Colonic mucosa (tissue), 4 donors: ENCODE data around the gene FARS2. TPM values are rescaled to one million over a fixed set of nuclear protein-coding genes. Genes with fewer than 3 reads are reported as not detected.

Experiments used
- DNase-seq: peaks from one replicate; pipeline ENCODE4 v3.0.0-alpha.2; 2020
- H3K27ac ChIP-seq: fragments of 200-600 bp; one replicate; pipeline ENCODE4 v1.8.0; 2021
- H3K27me3 ChIP-seq: fragments of 200-600 bp; one replicate; pipeline ENCODE4 v1.8.0; 2021
- H3K36me3 ChIP-seq: fragments of 200-600 bp; one replicate; pipeline ENCODE4 v1.8.0; 2021
- H3K4me1 ChIP-seq: fragments of 200-600 bp; one replicate; pipeline ENCODE4 v1.8.0; 2021; ENCODE audit warnings: mild to moderate bottlenecking
- H3K4me3 ChIP-seq: fragments of 200-600 bp; one replicate; pipeline ENCODE4 v1.8.0; 2021
- H3K9ac ChIP-seq, 2 donors: one replicate each; pipeline ENCODE4 v1.7.0; 2013; ENCODE audit warnings: control low read depth in 2 of 2, low read depth in 2 of 2, low read length in 2 of 2
- H3K9me3 ChIP-seq: fragments of 200-600 bp; one replicate; pipeline ENCODE4 v1.8.0; 2021
- intact Hi-C: fragments of 100-400 bp; cut with DNase I; formaldehyde crosslinking; loops from one replicate; pipeline ENCODE4 v1.14.1; 2022
- total RNA-seq, 2 donors: library from RNA; stranded (reverse); fragmentation: NEBNext Ultra II Directional in 1 of 2; extraction: Animal tissue kit (Norgen Biotek cat#: 25700) in 1 of 2; gene quantifications; one replicate each; pipeline ENCODE4 v1.2.1, GENCODE V29; 2021
- TF ChIP-seq, protein P1 (sequence below): fragments of 200-600 bp; IDR thresholded peaks from one replicate; pipeline ENCODE4 v1.8.0; 2022; ENCODE audit warnings: antibody characterized with exemption, mild to moderate bottlenecking
- donor health status: healthy.
- donor health status: DM: no; HTN: no; CAD: no.
- donor health status: DM: no; HTN: no; CAD: no.

Gene FARS2
- total RNA-seq, 2 donors from 2014 or later = 14.7 to 23.0 TPM

DNA sequence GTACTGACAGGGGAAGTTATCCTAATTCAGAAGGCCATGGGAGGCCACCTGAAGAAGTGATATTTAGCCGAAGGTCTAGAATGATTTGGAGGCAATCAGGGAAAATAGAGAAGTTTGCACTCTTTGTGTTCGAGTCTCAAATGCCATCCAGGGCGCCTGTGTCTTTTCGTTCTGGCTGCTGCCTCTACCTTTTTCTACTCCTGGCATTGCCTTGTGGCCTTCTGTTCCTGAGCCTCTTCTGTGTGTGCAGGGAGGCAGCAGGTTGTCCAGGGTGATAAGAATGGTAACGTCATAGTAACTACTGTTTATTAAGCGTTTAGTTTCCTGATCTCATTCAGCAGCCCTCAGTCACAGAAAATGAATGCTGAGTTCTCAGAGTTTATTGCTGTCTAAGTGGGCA, 252.1 kb downstream of the FARS2 start:
- no peaks in the 10 kb centered on the region for H3K9me3 ChIP-seq
- no peaks in the 10 kb centered on the region for H3K36me3 ChIP-seq
- H3K4me1 ChIP-seq = no peaks in the 10 kb centered on the region
- TF ChIP-seq, protein P1, sequence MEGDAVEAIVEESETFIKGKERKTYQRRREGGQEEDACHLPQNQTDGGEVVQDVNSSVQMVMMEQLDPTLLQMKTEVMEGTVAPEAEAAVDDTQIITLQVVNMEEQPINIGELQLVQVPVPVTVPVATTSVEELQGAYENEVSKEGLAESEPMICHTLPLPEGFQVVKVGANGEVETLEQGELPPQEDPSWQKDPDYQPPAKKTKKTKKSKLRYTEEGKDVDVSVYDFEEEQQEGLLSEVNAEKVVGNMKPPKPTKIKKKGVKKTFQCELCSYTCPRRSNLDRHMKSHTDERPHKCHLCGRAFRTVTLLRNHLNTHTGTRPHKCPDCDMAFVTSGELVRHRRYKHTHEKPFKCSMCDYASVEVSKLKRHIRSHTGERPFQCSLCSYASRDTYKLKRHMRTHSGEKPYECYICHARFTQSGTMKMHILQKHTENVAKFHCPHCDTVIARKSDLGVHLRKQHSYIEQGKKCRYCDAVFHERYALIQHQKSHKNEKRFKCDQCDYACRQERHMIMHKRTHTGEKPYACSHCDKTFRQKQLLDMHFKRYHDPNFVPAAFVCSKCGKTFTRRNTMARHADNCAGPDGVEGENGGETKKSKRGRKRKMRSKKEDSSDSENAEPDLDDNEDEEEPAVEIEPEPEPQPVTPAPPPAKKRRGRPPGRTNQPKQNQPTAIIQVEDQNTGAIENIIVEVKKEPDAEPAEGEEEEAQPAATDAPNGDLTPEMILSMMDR = no peak
- intact Hi-C loops = no loop called here
- H3K27ac ChIP-seq = no peak overlapping the region
- H3K4me3 ChIP-seq = no peak overlapping the region
- H3K27me3 ChIP-seq = no peaks in the 10 kb centered on the region
- H3K9ac ChIP-seq = no peak overlapping the region
- DNase-seq = no peak

DNA sequence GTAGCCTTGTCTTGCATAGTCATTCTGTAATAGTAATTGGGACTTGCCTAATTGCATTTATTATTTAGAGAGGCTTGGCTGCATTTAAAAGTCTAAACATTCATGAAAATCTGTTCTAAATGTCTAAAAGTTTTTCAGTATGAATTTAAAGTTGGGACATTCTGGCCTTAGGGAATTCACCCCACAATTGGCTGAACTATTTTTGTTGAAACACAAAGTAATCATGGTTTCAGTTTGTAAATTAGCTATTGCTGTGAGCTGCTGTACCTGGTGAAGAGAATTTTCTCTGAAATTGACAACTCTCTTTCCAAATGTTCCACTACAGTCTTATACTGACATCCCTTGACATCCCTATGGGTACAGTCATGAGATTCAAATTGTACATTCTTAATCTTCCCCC, 253.0 kb downstream of the FARS2 start:
- no peak overlapping the region for H3K4me3 ChIP-seq
- H3K27me3 ChIP-seq = no peaks in the 10 kb centered on the region
- TF ChIP-seq, protein P1 = no peak
- no peak overlapping the region for H3K9ac ChIP-seq
- no peaks in the 10 kb centered on the region for H3K36me3 ChIP-seq
- DNase-seq = no peak
- no peaks in the 10 kb centered on the region for H3K4me1 ChIP-seq
- H3K27ac ChIP-seq = no peak overlapping the region
- no peaks in the 10 kb centered on the region for H3K9me3 ChIP-seq
- intact Hi-C loops = no loop called here

DNA sequence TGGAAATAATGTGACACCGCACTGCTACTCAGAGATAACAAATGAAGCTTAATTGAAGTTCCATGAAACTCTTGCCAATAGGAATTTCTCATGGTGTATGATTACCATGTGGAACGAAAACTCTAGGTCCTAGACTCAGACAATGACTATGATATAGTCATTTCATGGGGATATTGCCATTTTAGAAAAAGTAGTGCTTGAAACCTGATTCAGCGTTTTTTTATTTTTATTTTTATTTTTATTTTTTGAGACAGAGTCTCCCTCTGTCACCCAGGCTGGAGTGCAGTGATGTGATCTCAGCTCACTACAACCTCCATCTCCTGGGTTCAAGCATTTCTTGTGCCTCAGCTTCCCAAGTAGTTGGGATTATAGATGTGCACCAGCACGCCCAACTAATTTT, 253.9 kb downstream of the FARS2 start:
- no peaks in the 10 kb centered on the region for H3K36me3 ChIP-seq
- intact Hi-C loops = no loop called here
- no peak for DNase-seq
- H3K4me1 ChIP-seq = no peaks in the 10 kb centered on the region
- no peaks in the 10 kb centered on the region for H3K9me3 ChIP-seq
- H3K9ac ChIP-seq = no peak overlapping the region
- TF ChIP-seq, protein P1 = no peak
- H3K27ac ChIP-seq = no peak overlapping the region
- no peak overlapping the region for H3K4me3 ChIP-seq
- H3K27me3 ChIP-seq = no peaks in the 10 kb centered on the region

DNA sequence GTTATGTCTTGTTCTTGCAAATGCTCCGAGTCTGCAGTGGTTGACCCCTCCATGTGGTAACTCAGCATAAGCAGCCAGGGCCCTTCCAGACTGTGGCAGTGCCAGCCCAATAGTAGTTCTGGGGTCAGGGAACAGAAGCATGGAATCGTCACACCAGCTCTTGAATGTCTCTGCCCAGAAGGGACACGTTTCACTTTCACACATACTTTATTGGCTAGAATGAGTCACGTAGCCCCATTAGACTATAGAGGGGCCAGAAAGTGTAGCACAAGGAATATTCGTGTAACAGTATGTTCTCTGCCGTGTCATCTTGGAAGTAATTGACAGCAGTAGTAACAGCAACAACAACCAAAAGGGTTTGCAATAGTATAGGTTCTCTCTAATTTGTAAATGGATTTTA, 254.7 kb downstream of the FARS2 start:
- Histone ChIP-seq H3K9me3 (no peaks in the 10 kb centered on the region), H3K4me1 (no peaks in the 10 kb centered on the region), H3K9ac (no peak overlapping the region), H3K27me3 (no peaks in the 10 kb centered on the region), H3K36me3 (no peaks in the 10 kb centered on the region), H3K27ac (no peak overlapping the region), H3K4me3 (no peak overlapping the region)
- DNase-seq = no peak
- intact Hi-C loops = no loop called here
- TF ChIP-seq, protein P1 = no peak

DNA sequence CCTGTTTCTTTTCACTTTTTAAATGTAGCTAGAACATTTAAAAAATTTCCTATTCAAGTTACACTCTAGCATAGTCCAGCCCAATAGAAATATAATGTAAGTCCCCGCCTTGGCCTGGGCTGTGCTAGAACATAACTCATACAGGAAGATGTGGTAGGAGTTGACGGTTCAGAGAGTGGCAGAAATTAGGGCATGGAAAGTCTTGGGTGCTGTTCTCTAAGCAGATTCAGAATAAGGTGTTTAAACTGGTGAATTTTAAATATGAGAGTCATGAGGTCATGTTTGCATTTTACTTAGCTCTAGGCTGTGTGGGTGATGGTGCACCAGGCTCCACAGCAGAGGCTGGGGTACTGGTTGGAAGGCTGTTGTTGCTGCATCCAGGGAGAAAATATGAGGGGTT, 256.5 kb downstream of the FARS2 start:
- H3K9ac ChIP-seq = no peak overlapping the region
- H3K4me3 ChIP-seq = no peak overlapping the region
- no peaks in the 10 kb centered on the region for H3K27me3 ChIP-seq
- no peak for DNase-seq
- no peaks in the 10 kb centered on the region for H3K36me3 ChIP-seq
- H3K4me1 ChIP-seq = no peaks in the 10 kb centered on the region
- intact Hi-C loops = no loop called here
- TF ChIP-seq, protein P1 = no peak
- no peak overlapping the region for H3K27ac ChIP-seq
- no peaks in the 10 kb centered on the region for H3K9me3 ChIP-seq

GRCh38 chr6:5518936-5519491, 257.7 kb downstream of the FARS2 start:
- H3K27ac ChIP-seq = no peak overlapping the region
- TF ChIP-seq, protein P1 = no peak
- no peaks in the 10 kb centered on the region for H3K27me3 ChIP-seq
- H3K9me3 ChIP-seq = no peaks in the 10 kb centered on the region
- intact Hi-C loops = no loop called here
- no peak overlapping the region for H3K4me3 ChIP-seq
- H3K9ac ChIP-seq = no peak overlapping the region
- no peak for DNase-seq
- no peaks in the 10 kb centered on the region for H3K4me1 ChIP-seq
- no peaks in the 10 kb centered on the region for H3K36me3 ChIP-seq
